Aorta (tissue), 5 donors: ENCODE data around the gene CORO1C. TPM values are rescaled to one million over a fixed set of nuclear protein-coding genes. Genes with fewer than 3 reads are reported as not detected.
A peak's percentile ranks its signal among the peaks of the same experiment; 100 is the strongest.

ENCODE experiments used
- ATAC-seq: fragments of 200-7000 bp; cut with Tn5 transposase; one replicate; pipeline ENCODE4 v1.9.1; 2022; ENCODE audit warnings: moderate library complexity; ENCODE audit not compliant: low FRiP score
- DNase-seq, 2 donors: peaks; one replicate each; pipeline ENCODE4 v3.0.0-alpha.2; 2020
- H3K27ac ChIP-seq, 2 donors: one replicate each; pipeline ENCODE4 v1.5.1; 2013; ENCODE audit warnings: low read length in 2 of 2, mild to moderate bottlenecking in 2 of 2, moderate library complexity in 2 of 2, control low read depth in 1 of 2, inconsistent platforms in 1 of 2, low read depth in 1 of 2
- H3K27me3 ChIP-seq, 2 donors: one replicate each; pipeline ENCODE4 v1.6.1; 2013; ENCODE audit warnings: control low read depth in 1 of 2, low read length in 1 of 2, mild to moderate bottlenecking in 1 of 2, moderate library complexity in 1 of 2; ENCODE audit not compliant: insufficient read depth in 2 of 2, control insufficient read depth in 1 of 2
- H3K36me3 ChIP-seq, 2 donors: one replicate each; pipeline ENCODE4 v1.6.1; 2013; ENCODE audit warnings: control low read depth in 1 of 2, low read length in 1 of 2, mild to moderate bottlenecking in 1 of 2; ENCODE audit not compliant: insufficient read depth in 2 of 2, control insufficient read depth in 1 of 2
- H3K4me1 ChIP-seq, 2 donors: one replicate each; pipeline ENCODE4 v1.6.1; 2013; ENCODE audit warnings: low read length in 2 of 2, control low read depth in 1 of 2, mild to moderate bottlenecking in 1 of 2, moderate library complexity in 1 of 2; ENCODE audit not compliant: insufficient read depth in 2 of 2, control insufficient read depth in 1 of 2
- H3K4me3 ChIP-seq, 2 donors: one replicate each; pipeline ENCODE4 v1.5.1; 2013; ENCODE audit warnings: low read length in 2 of 2, control low read depth in 1 of 2, mild to moderate bottlenecking in 1 of 2
- H3K9me3 ChIP-seq: one replicate; pipeline ENCODE4 v1.6.1; 2013; ENCODE audit warnings: mild to moderate bottlenecking, low read length; ENCODE audit not compliant: control insufficient read depth
- WGBS, 2 donors: extraction: QIAGEN DNeasy Blood & Tissue Kit; methylation state at CpG; one replicate each; pipeline ENCODE4 v1.1.7; 2013; 5-methylcytosine and 5-hydroxymethylcytosine counted together
- intact Hi-C, 2 donors: fragments of 100-400 bp; cut with DNase I; formaldehyde crosslinking; loops; one replicate each; pipeline versions ENCODE4 v1.14.2 to v1.15.0; 2022
- polyA plus RNA-seq, 2 donors: library from polyadenylated mRNA; stranded (reverse); fragments of 200-250 nt; gene quantifications; one replicate each; pipeline ENCODE4 v1.2.3, GENCODE V29; 2013
- total RNA-seq, 2 donors: library from RNA; stranded (reverse); fragmentation: NEBNext Ultra II Directional; extraction: Animal tissue kit (Norgen Biotek cat#: 25700); gene quantifications; one replicate each; pipeline ENCODE4 v1.2.1, GENCODE V29; 2021
- donor health status: healthy with polysubstance abuse.
- donor health status: Bipolar disorder and iron deficiency.
- donor health status: DM: no; HTN: no; CAD: no.
- donor health status: DM: no; HTN: no; CAD: no.
- donor health status: DM: yes; HTN: yes; CAD: no.

CORO1C gene
- total and polyA plus RNA-seq, 4 donors: 68.0 to 387 (median 176) TPM

DNA sequence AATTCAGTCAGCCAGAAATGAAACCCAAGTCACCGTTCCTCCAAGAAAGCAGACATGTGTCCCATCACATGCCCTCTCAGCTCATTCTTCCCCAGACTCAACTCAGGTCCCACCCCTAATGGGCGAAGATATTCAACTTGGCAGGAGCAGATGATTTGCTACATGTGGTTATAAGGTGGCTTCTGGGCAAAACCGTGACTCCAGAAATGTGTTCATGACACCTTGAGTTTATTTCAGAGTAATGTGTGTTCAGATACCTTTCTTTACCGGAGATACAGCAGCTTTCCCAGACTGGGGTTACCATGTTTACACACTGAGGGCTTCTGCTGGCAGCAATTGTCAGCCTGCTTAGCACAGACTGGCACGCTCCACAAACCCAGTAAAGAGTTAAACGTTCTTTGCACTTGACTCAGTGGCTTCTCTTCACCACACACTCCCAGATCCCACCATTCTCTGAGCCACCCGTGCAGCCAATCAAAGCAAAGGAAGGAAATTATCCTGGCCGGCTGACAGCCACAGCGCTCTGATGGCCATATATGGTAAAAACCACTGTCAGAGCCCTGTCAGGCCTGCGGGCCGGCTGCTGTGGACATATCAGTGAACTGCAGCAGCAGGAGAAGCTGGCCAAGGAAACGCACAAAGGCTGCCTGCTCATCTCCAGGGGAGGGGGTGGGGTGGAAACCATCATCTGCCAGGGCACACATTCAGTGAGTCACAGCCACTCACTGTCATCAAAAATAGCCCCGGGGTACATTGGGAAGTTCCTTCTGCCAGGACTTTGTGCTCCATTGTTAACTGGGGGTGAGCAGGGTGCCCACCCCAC is 39.9 kb downstream of the CORO1C start:
- peak; percentile 94 for ATAC-seq
- H3K4me1 ChIP-seq: peaks cover 5 to 8% of the 10 kb centered on the region in 2 donors
- no peaks in the 10 kb centered on the region for H3K9me3 ChIP-seq
- intact Hi-C loops: loop anchor here (5.0 kb wide), 2 partner anchors 36 to 41 kb away; partner anchors contain the start of gene CORO1C (in 1 of the 2)
- no peak overlapping the region for H3K4me3 ChIP-seq
- no peaks in the 10 kb centered on the region for H3K36me3 ChIP-seq
- no peaks in the 10 kb centered on the region for H3K27me3 ChIP-seq
- DNase-seq: peak; percentile 96 to 97
- H3K27ac ChIP-seq: peak overlapping the region; percentile 87 to 100
- WGBS, 2 donors: 0 to 1% methylated on average over 13 of the region's 13 CpGs

DNA sequence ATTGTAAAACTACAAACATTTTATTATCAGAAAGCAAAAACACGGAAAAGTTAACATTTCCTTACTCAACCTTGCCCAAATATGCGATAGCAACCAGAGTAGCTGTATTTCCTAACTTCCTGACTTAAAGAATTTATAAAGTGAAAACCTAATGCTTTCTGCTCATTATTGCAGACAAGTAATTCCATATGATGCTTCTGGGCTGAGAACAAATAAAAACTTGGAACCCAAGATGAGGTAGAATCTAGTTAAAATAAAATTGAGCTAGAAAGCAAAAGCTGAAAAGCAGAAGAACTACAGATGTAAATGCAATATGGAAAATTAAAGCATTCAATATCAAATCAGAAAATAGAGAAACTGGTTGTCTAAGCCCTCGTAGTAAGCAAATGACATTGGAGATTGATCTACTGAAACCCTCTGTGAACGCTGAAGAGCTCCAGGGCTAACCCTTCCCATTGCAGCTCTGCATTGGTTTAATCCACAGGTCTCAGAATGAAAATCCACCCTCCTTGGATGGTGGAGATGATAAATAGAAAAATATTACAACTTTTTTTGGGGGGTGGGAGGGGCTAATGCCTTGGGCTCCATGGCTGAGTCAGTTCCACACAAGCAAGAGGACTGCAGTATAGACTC is 40.7 kb downstream of the CORO1C start:
- ATAC-seq (no peak), DNase-seq (no peak)
- Histone ChIP-seq H3K4me3 (no peak overlapping the region), H3K36me3 (no peaks in the 10 kb centered on the region), H3K9me3 (no peaks in the 10 kb centered on the region), H3K27ac (peak overlapping the region; percentile 87 to 96), H3K27me3 (no peaks in the 10 kb centered on the region), H3K4me1 (peaks cover 5 to 11% of the 10 kb centered on the region in 2 donors)
- intact Hi-C loops: loop anchor here (5.0 kb wide), 2 partner anchors 37 to 42 kb away; partner anchors contain the start of gene CORO1C (in 1 of the 2)
- 5 to 12% methylated on average over 4 of the region's 4 CpGs for WGBS, 2 donors

DNA sequence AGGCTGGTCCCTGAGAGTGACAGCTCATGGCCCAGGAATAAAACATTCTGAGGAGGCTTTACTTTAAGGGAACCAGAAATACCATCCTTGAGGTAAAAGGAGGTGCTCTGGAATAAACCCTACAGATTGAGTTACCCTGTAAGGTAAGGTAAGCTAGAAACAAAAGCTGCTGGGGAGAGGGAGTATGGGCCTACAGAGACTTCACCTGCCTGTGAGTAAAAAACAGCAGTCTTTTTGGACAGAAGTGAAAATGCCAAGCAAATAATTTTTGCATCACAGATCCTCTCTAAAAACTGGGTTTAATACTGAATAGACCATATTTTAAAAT is 41.2 kb downstream of the CORO1C start:
- intact Hi-C loops: loop anchor here (5.0 kb wide), 2 partner anchors 37 to 42 kb away; partner anchors contain the start of gene CORO1C (in 1 of the 2)
- H3K27ac ChIP-seq: peak overlapping the region; percentile 87 to 98
- H3K36me3 ChIP-seq: no peaks in the 10 kb centered on the region
- ATAC-seq (no peak), DNase-seq (no peak)
- peaks cover 5 to 11% of the 10 kb centered on the region in 2 donors for H3K4me1 ChIP-seq
- H3K9me3 ChIP-seq: no peaks in the 10 kb centered on the region
- H3K27me3 ChIP-seq: no peaks in the 10 kb centered on the region
- H3K4me3 ChIP-seq: no peak overlapping the region

DNA sequence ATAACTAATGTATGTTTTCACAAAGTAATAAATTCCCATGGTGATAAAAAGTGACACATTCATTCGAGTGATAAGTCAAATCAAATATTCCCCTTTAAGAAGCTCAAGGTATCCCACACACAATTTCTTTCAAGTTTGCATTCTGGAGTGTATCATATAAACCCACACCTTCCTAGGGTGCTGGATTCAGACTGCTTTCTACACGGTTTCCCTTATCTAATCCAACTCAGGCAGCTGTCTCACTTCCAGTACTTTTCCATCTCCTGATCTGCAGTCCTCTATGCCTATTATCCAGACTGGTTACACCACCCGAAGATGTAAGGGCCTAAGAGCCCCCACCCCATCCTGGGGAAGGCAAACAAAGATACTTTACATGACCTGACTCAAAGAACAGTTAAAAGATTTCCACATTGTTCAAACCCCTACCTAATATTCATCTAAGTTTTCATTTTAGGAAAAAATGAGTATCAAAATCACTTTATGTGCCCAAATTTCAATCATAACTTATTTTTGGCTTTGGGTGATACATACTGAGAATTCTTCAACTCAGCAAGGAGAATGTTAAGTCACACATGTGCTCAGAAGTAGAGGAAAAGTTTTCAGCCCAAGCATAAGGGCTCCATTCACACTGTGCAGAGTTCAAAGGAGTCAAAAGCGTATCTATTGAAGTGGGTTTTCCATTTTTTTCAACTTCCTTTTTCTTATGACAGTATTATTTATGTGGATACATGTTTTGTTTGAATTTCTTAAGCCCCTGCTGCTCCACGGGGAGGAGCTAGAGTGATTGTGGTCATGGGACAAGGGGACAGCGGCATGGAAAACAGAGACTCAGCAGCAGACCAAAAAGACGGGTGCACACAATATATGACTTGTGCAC is 41.8 kb downstream of the CORO1C start:
- DNase-seq (peak in 1 of 2 donors; percentile 68), ATAC-seq (peak; percentile 54)
- intact Hi-C loops: loop anchor here (5.0 kb wide), 2 partner anchors 38 to 43 kb away; partner anchors contain the start of gene CORO1C (in 1 of the 2)
- no peaks in the 10 kb centered on the region for H3K9me3 ChIP-seq
- H3K4me3 ChIP-seq: no peak overlapping the region
- no peaks in the 10 kb centered on the region for H3K36me3 ChIP-seq
- H3K27me3 ChIP-seq: no peaks in the 10 kb centered on the region
- H3K27ac ChIP-seq: peak overlapping the region; percentile 92 to 98
- H3K4me1 ChIP-seq: peaks cover 5 to 13% of the 10 kb centered on the region in 2 donors
- 2 to 3% methylated on average over 7 of the region's 7 CpGs for WGBS, 2 donors

DNA sequence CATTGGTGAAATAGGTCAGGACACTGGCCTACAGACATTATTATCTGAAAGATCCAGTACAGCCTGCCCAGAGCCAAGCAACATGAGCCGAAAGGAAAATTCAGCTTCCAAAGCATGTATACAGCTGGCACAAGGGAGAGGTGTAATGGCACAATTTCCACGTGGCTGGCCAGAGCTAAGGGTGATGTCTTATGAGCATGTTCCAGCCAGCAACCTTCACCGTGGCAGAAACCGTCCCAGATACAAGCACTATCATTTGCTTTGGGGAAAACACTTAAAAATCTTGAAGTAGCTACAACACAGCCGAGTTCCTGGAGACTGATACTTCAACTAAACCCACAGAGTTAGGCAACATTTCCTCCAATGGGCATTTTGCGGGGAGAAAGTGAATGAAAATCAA is 44.5 kb downstream of the CORO1C start:
- DNase-seq: no peak
- intact Hi-C loops: no loop called here
- no peak overlapping the region for H3K4me3 ChIP-seq
- ATAC-seq: no peak
- H3K27me3 ChIP-seq: no peaks in the 10 kb centered on the region
- WGBS, 2 donors: 17 to 20% methylated on average over 6 of the region's 6 CpGs
- H3K9me3 ChIP-seq: no peaks in the 10 kb centered on the region
- H3K27ac ChIP-seq: peak overlapping the region; percentile 46
- H3K4me1 ChIP-seq: peaks cover 7 to 8% of the 10 kb centered on the region in 2 donors
- H3K36me3 ChIP-seq: no peaks in the 10 kb centered on the region

DNA sequence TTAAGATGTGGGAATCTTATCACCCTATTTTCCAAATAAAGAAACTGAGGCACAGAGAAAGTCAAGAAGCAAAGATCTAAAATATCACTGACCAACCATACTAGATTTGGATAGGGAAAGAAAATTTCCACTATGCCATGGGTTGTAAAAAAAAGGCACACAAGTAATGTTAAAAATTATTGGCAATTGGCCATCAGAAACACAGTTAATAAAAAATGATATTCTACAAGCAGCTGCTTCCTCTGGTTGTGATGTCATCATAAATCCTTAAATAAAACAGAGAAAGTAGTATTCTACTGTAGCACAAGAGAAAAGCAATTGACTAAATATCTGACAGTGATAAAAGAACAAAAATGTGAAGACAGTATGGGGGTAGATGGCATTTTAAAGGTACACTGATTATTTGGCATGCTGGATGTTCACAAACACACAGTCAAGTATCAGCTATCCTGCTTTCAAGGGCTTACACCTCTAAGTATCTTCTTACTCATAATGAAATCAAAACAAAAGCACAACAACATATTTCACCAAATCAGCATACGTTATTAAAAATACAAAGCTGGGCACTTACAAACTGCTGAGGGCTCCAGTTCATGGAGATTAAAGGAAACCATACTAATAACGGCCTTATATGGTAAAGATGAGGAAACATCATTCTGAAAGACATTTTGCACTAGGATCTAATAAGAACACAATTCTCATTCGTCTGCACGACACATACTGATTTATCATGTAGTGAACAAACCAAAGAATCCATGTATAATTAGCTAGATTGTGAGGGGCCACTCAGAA is 45.7 kb downstream of the CORO1C start:
- peak overlapping the region; percentile 36 to 57 for H3K27ac ChIP-seq
- no peaks in the 10 kb centered on the region for H3K9me3 ChIP-seq
- H3K4me3 ChIP-seq: no peak overlapping the region
- H3K27me3 ChIP-seq: no peaks in the 10 kb centered on the region
- no peak for ATAC-seq
- H3K4me1 ChIP-seq: peaks cover 7 to 8% of the 10 kb centered on the region in 2 donors
- 17% methylated on average over 4 of the region's 4 CpGs for WGBS, 2 donors
- H3K36me3 ChIP-seq: no peaks in the 10 kb centered on the region
- no peak for DNase-seq
- intact Hi-C loops: no loop called here

DNA sequence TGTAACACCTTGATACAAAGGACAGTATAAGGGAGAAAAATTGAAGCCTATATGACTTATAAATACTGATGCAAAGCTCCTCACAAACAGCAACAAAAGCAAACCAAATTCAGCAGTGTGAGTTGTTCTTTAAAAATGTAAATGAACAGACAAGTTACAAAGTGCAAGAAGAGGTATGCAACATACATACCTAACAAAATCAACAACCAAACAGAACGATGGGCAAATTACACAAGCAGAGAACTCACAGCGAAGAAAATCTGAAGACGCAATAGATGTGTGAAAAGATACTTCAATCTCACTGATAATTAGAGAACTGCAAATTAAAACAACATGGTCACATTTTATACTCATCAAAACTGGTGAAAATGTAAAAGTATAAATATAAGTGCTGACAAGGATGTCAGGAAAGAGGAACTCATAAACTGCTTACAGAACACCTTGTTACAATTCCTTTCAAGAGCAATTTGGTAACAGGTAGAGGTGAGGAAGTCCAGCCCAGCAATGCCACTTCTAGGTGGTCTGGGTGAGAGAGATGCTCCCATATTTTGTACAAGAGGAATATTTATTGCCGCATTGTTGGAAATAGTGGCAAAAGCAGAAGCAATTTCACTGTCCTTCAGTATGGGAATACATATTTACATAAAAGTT is 47.3 kb downstream of the CORO1C start:
- 75 to 78% methylated on average over 4 of the region's 4 CpGs for WGBS, 2 donors

More for the DNA sequence above, 47.3 kb downstream of the CORO1C start:
- intact Hi-C loops: no loop called here
- Histone ChIP-seq H3K27ac (no peak overlapping the region), H3K4me3 (no peak overlapping the region), H3K9me3 (no peaks in the 10 kb centered on the region), H3K36me3 (no peaks in the 10 kb centered on the region), H3K4me1 (peaks cover 7 to 8% of the 10 kb centered on the region in 2 donors), H3K27me3 (no peaks in the 10 kb centered on the region)
- no peak for ATAC-seq
- no peak for DNase-seq
